SK-N-MC (cell line): Measurements from ENCODE around the gene CXCL14.
A peak's percentile ranks its signal among the peaks of the same experiment; 100 is the strongest.

Experiments
- DNase-seq: peaks from one replicate; pipeline ENCODE4 v3.0.0-alpha.2; 2011; ENCODE audit warnings: low read depth, low spot score
- H3K27ac ChIP-seq: fragments of 200-600 bp; sonication (generic); 2 replicates; pipeline ENCODE4 v1.5.1; 2016; ENCODE audit warnings: mixed run types
- H3K36me3 ChIP-seq: fragments of 200-600 bp; sonication (generic); 2 replicates; pipeline ENCODE4 v1.6.1; 2017; ENCODE audit warnings: antibody characterized with exemption, low read length, mixed read lengths; ENCODE audit not compliant: insufficient read depth
- H3K4me3 ChIP-seq: fragments of 200-600 bp; sonication (generic); 2 replicates; pipeline ENCODE4 v1.5.1; 2016
- H3K9ac ChIP-seq: fragments of 200-600 bp; sonication (generic); 2 replicates; pipeline ENCODE4 v1.8.0; 2017; ENCODE audit warnings: mixed run types, mixed read lengths; ENCODE audit not compliant: insufficient read length
- H3K9me3 ChIP-seq: fragments of 200-600 bp; sonication (generic); 2 replicates; pipeline ENCODE4 v1.6.1; 2017; ENCODE audit warnings: low read depth, mild to moderate bottlenecking, antibody characterized with exemption, low read length, moderate library complexity, mixed read lengths
- EZH2 ChIP-seq: fragments of 200-600 bp; sonication (generic); IDR thresholded peaks from one replicate; pipeline ENCODE4 v1.6.1; 2017; ENCODE audit warnings: antibody characterized with exemption
- FOXP2 ChIP-seq: optimal IDR thresholded peaks from 2 replicates; pipeline ENCODE3; 2011; ENCODE audit warnings: mild to moderate bottlenecking, moderate library complexity; ENCODE audit not compliant: insufficient read depth; ENCODE audit errors: extremely low read length, control extremely low read depth
- POLR2AphosphoS5 ChIP-seq: IDR thresholded peaks from 2 replicates; pipeline ENCODE4 v1.6.1; 2012; ENCODE audit warnings: mild to moderate bottlenecking, low read depth, low read length, borderline replicate concordance

The CXCL14 gene

GRCh38 chr5:135546912-135547311 is 31.9 kb downstream of the CXCL14 start:
- Histone ChIP-seq H3K9me3 (no peaks in the 10 kb centered on the region), H3K27ac (no peak overlapping the region), H3K9ac (no peak overlapping the region), H3K36me3 (no peaks in the 10 kb centered on the region), H3K4me3 (no peak overlapping the region)
- DNase-seq = no peak
- TF ChIP-seq FOXP2 (no peak), POLR2AphosphoS5 (no peak), EZH2 (no peak)

GRCh38 chr5:135546101-135546500 is 32.7 kb downstream of the CXCL14 start:
- Histone ChIP-seq H3K36me3 (no peaks in the 10 kb centered on the region), H3K9me3 (no peaks in the 10 kb centered on the region), H3K27ac (no peak overlapping the region), H3K9ac (no peak overlapping the region), H3K4me3 (no peak overlapping the region)
- DNase-seq = no peak
- no peak for TF ChIP-seq POLR2AphosphoS5

GRCh38 chr5:135545099-135545498 is 33.7 kb downstream of the CXCL14 start:
- no peak for TF ChIP-seq POLR2AphosphoS5
- no peak for TF ChIP-seq FOXP2
- TF ChIP-seq EZH2 = no peak

GRCh38 chr5:135543485-135544304 is 35.1 kb downstream of the CXCL14 start:
- no peak for DNase-seq
- H3K9ac ChIP-seq = no peak overlapping the region

More at GRCh38 chr5:135545099-135545498, 33.7 kb downstream of the CXCL14 start:
- Histone ChIP-seq H3K27ac (no peak overlapping the region), H3K4me3 (no peak overlapping the region), H3K36me3 (no peaks in the 10 kb centered on the region), H3K9me3 (no peaks in the 10 kb centered on the region), H3K9ac (no peak overlapping the region)
- DNase-seq = no peak

GRCh38 chr5:135543001-135543484 is 35.7 kb downstream of the CXCL14 start:
- no peaks in the 10 kb centered on the region for H3K9me3 ChIP-seq
- no peak for TF ChIP-seq POLR2AphosphoS5
- no peak for TF ChIP-seq EZH2
- TF ChIP-seq FOXP2 = no peak
- no peaks in the 10 kb centered on the region for H3K36me3 ChIP-seq
- H3K9ac ChIP-seq = no peak overlapping the region
- no peak overlapping the region; the same call in 1 of the 2 replicates for H3K4me3 ChIP-seq
- no peak for DNase-seq
- H3K27ac ChIP-seq = no peak overlapping the region

More at GRCh38 chr5:135543485-135544304, 35.1 kb downstream of the CXCL14 start:
- TF ChIP-seq FOXP2 = no peak
- peak; percentile 98 for TF ChIP-seq EZH2
- Histone ChIP-seq H3K4me3 (no peak overlapping the region; the same call in 1 of the 2 replicates), H3K36me3 (no peaks in the 10 kb centered on the region), H3K27ac (no peak overlapping the region), H3K9me3 (no peaks in the 10 kb centered on the region)

- DNase-seq = no peak
- no peak overlapping the region for H3K4me3 ChIP-seq
- TF ChIP-seq POLR2AphosphoS5 = no peak
- no peak for TF ChIP-seq FOXP2
- TF ChIP-seq EZH2 = no peak
- H3K9ac ChIP-seq = no peak overlapping the region
- H3K36me3 ChIP-seq = no peaks in the 10 kb centered on the region
- H3K27ac ChIP-seq = no peak overlapping the region
- no peaks in the 10 kb centered on the region for H3K9me3 ChIP-seq
These were observed 36.8 kb downstream of the CXCL14 start for GRCh38 chr5:135541807-135542502.

GRCh38 chr5:135539430-135540005 is 39.3 kb downstream of the CXCL14 start:
- Histone ChIP-seq H3K36me3 (no peaks in the 10 kb centered on the region), H3K9me3 (no peaks in the 10 kb centered on the region), H3K27ac (no peak overlapping the region), H3K4me3 (no peak overlapping the region), H3K9ac (no peak overlapping the region)
- DNase-seq = no peak
- TF ChIP-seq EZH2 = no peak
- no peak for TF ChIP-seq POLR2AphosphoS5
- no peak for TF ChIP-seq FOXP2

GRCh38 chr5:135538261-135538660 is 40.5 kb downstream of the CXCL14 start:
- Histone ChIP-seq H3K36me3 (no peaks in the 10 kb centered on the region), H3K9me3 (no peaks in the 10 kb centered on the region), H3K4me3 (no peak overlapping the region), H3K9ac (no peak overlapping the region), H3K27ac (no peak overlapping the region)
- DNase-seq = no peak
- TF ChIP-seq FOXP2 = no peak
- no peak for TF ChIP-seq POLR2AphosphoS5
- TF ChIP-seq EZH2 = no peak
